Measurements from ENCODE around the gene ADGRB2.

DNA sequence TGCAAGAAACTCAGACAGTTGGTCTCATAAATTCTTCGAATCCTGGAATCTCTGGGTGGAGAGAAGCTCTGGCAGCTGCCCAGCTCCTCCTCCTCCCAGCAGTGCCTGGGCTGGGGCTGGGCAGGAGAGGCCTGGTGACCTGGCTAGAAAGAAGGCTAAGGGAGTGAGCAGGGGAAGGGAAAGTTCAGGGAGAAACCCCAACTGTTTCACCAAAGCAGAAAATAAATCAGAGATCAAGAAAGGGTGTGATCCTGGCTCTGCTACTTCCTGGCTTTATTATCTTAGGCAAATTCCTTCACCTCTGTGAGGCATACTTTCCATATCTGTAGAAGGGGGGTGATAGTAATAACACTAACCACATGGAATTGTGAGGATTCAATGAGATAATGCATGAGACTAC lies 51.5 kb downstream of the ADGRB2 start:
- TF ChIP-seq, protein P1, sequence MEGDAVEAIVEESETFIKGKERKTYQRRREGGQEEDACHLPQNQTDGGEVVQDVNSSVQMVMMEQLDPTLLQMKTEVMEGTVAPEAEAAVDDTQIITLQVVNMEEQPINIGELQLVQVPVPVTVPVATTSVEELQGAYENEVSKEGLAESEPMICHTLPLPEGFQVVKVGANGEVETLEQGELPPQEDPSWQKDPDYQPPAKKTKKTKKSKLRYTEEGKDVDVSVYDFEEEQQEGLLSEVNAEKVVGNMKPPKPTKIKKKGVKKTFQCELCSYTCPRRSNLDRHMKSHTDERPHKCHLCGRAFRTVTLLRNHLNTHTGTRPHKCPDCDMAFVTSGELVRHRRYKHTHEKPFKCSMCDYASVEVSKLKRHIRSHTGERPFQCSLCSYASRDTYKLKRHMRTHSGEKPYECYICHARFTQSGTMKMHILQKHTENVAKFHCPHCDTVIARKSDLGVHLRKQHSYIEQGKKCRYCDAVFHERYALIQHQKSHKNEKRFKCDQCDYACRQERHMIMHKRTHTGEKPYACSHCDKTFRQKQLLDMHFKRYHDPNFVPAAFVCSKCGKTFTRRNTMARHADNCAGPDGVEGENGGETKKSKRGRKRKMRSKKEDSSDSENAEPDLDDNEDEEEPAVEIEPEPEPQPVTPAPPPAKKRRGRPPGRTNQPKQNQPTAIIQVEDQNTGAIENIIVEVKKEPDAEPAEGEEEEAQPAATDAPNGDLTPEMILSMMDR (IDR thresholded peaks at IDR 0.05): no peak
- no peak for TF ChIP-seq POLR2A (IDR thresholded peaks at IDR 0.05)
- peak in 1 of 2 donors; percentile 18 for TF ChIP-seq POLR2AphosphoS5 (IDR thresholded peaks at IDR 0.05)
- TF ChIP-seq EP300 (IDR thresholded peaks at IDR 0.05): no peak

Data from upper lobe of left lung (tissue), 4 donors.